ENCODE data around the gene HRK. TPM values are rescaled to one million over a fixed set of nuclear protein-coding genes. Genes with fewer than 3 reads are reported as not detected.
A peak's percentile ranks its signal among the peaks of the same experiment; 100 is the strongest.

The HRK gene
- total RNA-seq, 2 donors from 2014 or later, result 0.08 TPM; not detected in 1

- Histone ChIP-seq H3K36me3 (no peaks in the 10 kb centered on the region), H3K4me3 (no peak overlapping the region), H3K4me1 (no peaks in the 10 kb centered on the region), H3K27ac (no peak overlapping the region), H3K27me3 (no peaks in the 10 kb centered on the region), H3K9me3 (no peaks in the 10 kb centered on the region)
- DNase-seq (ENCODE audit: low spot score), result no peak
- TF ChIP-seq CTCF (IDR thresholded peaks at IDR 0.05), result no peak
These were observed 6.7 kb upstream of the HRK start for GRCh38 chr12:116887897-116888296.

- no peak overlapping the region for H3K27ac ChIP-seq
- H3K9me3 ChIP-seq, result no peaks in the 10 kb centered on the region
- H3K4me1 ChIP-seq, result peaks cover 0 to 4% of the 10 kb centered on the region in 2 donors
- H3K27me3 ChIP-seq, result no peaks in the 10 kb centered on the region
- TF ChIP-seq CTCF (IDR thresholded peaks at IDR 0.05), result no peak
- no peak for DNase-seq (ENCODE audit: low spot score)
- H3K4me3 ChIP-seq, result no peak overlapping the region
- H3K36me3 ChIP-seq, result no peaks in the 10 kb centered on the region
These were observed 6.0 kb upstream of the HRK start for GRCh38 chr12:116887244-116887643.

GRCh38 chr12:116885491-116885890 is 4.2 kb upstream of the HRK start:
- H3K9me3 ChIP-seq, result no peaks in the 10 kb centered on the region
- H3K36me3 ChIP-seq, result no peaks in the 10 kb centered on the region
- TF ChIP-seq CTCF (IDR thresholded peaks at IDR 0.05), result no peak
- DNase-seq (ENCODE audit: low spot score), result no peak
- H3K4me3 ChIP-seq, result no peak overlapping the region
- peaks cover 0 to 17% of the 10 kb centered on the region in 2 donors for H3K4me1 ChIP-seq
- peaks cover 7% of the 10 kb centered on the region in 2 donors for H3K27me3 ChIP-seq
- no peak overlapping the region for H3K27ac ChIP-seq

- DNase-seq (ENCODE audit: low spot score), result no peak
- Histone ChIP-seq H3K9me3 (no peaks in the 10 kb centered on the region), H3K27ac (no peak overlapping the region), H3K4me3 (no peak overlapping the region), H3K36me3 (no peaks in the 10 kb centered on the region), H3K27me3 (peaks cover 7 to 12% of the 10 kb centered on the region in 2 donors), H3K4me1 (peaks cover 0 to 24% of the 10 kb centered on the region in 2 donors)
- no peak for TF ChIP-seq CTCF (IDR thresholded peaks at IDR 0.05)
These were observed 3.6 kb upstream of the HRK start for GRCh38 chr12:116884871-116885270.

GRCh38 chr12:116882742-116883141 is 1.5 kb upstream of the HRK start:
- TF ChIP-seq CTCF (IDR thresholded peaks at IDR 0.05), result peak in 1 of 2 donors; percentile 36
- H3K4me1 ChIP-seq, result peaks cover 0 to 41% of the 10 kb centered on the region in 2 donors
- no peak overlapping the region for H3K4me3 ChIP-seq
- H3K9me3 ChIP-seq, result no peaks in the 10 kb centered on the region
- peaks cover 13 to 31% of the 10 kb centered on the region in 2 donors for H3K27me3 ChIP-seq
- H3K36me3 ChIP-seq, result no peaks in the 10 kb centered on the region
- no peak overlapping the region for H3K27ac ChIP-seq
- no peak for DNase-seq (ENCODE audit: low spot score)

GRCh38 chr12:116881877-116882507 is 751 bp upstream of the HRK start:
- Histone ChIP-seq H3K4me1 (peaks cover 0 to 41% of the 10 kb centered on the region in 2 donors), H3K4me3 (peak overlapping the region in 1 of 2 donors; percentile 43), H3K27me3 (peaks cover 17 to 31% of the 10 kb centered on the region in 2 donors), H3K27ac (no peak overlapping the region), H3K36me3 (no peaks in the 10 kb centered on the region), H3K9me3 (no peaks in the 10 kb centered on the region)
- DNase-seq (ENCODE audit: low spot score), result no peak
- TF ChIP-seq CTCF (IDR thresholded peaks at IDR 0.05), result no peak

Data from right atrium auricular region (tissue), 2 donors.